ENCODE results near the gene DONSON. TPM values are rescaled to one million over a fixed set of nuclear protein-coding genes. Genes with fewer than 3 reads are reported as not detected.

Gene DONSON
- polyA plus RNA-seq, 3 donors, result 0.94 to 8.6 (median 1.5) TPM

GRCh38 chr21:33559813-33560212 is 28.7 kb downstream of the DONSON start:
- WGBS (ENCODE audit: insufficient coverage), result 100% methylated on average over 1 of the region's 10 CpGs
- Histone ChIP-seq H2AFZ (ENCODE audit: insufficient read depth, low read depth, low read length, poor library complexity, severe bottlenecking) (no peak overlapping the region), H3K9ac (ENCODE audit: insufficient read depth, low read length, poor library complexity, severe bottlenecking) (no peak overlapping the region), H3K4me3 (replicated peaks in 1 of 3; ENCODE audit: low read depth in 2 of 3, low read length in 3 of 3) (no peak overlapping the region), H3K27me3 (ENCODE audit: control insufficient read depth in 2 of 2, insufficient read depth in 2 of 2, low read length in 2 of 2) (no peaks in the 10 kb centered on the region), H3K4me2 (replicated peaks; ENCODE audit: extremely low read depth, low read length, poor library complexity, severe bottlenecking) (no peak overlapping the region), H4K20me1 (ENCODE audit: insufficient read depth, low read length) (peaks cover 99% of the 10 kb centered on the region), H3K9me3 (replicated peaks in 1 of 2; ENCODE audit: control insufficient read depth in 1 of 2, insufficient read depth in 1 of 2, low read length in 2 of 2) (no peaks in the 10 kb centered on the region), H3K4me1 (ENCODE audit: control insufficient read depth in 1 of 2, insufficient read depth in 2 of 2, low read length in 2 of 2) (no peaks in the 10 kb centered on the region), H3K79me2 (ENCODE audit: insufficient read depth, low read length) (peaks cover 91% of the 10 kb centered on the region), H3K27ac (ENCODE audit: low read depth in 1 of 2, low read length in 2 of 2) (no peak overlapping the region), H3K36me3 (replicated peaks in 1 of 2; ENCODE audit: control insufficient read depth in 1 of 2, insufficient read depth in 2 of 2, low read length in 2 of 2) (peaks cover 85 to 99% of the 10 kb centered on the region in 2 donors)
- Mint-ChIP-seq H3K27ac (no peak overlapping the region), H3K4me1 (peaks cover 5% of the 10 kb centered on the region), H3K9me3 (peaks cover 0 to 2% (median 0%) of the 10 kb centered on the region in 7 donors), H3K4me3 (no peak overlapping the region), H3K27me3 (ENCODE audit: low read depth in 3 of 3) (no peaks in the 10 kb centered on the region), H3K36me3 (peaks cover 69 to 92% of the 10 kb centered on the region in 2 donors)
- DNase-seq, result no peak
- no peak for TF ChIP-seq CTCF (IDR thresholded peaks at IDR 0.05)
- intact Hi-C loops (cut with micrococcal nuclease), result no loop called here

GRCh38 chr21:33558777-33559421 is 29.6 kb downstream of the DONSON start:
- H3K9ac ChIP-seq (ENCODE audit: insufficient read depth, low read length, poor library complexity, severe bottlenecking), result no peak overlapping the region
- intact Hi-C loops (cut with micrococcal nuclease), result no loop called here
- no peaks in the 10 kb centered on the region for H3K4me1 ChIP-seq (ENCODE audit: control insufficient read depth in 1 of 2, insufficient read depth in 2 of 2, low read length in 2 of 2)
- H3K36me3 ChIP-seq (replicated peaks in 1 of 2; ENCODE audit: control insufficient read depth in 1 of 2, insufficient read depth in 2 of 2, low read length in 2 of 2), result peaks cover 90 to 99% of the 10 kb centered on the region in 2 donors
- H3K27ac ChIP-seq (ENCODE audit: low read depth in 1 of 2, low read length in 2 of 2), result no peak overlapping the region
- TF ChIP-seq CTCF (IDR thresholded peaks at IDR 0.05), result no peak
- H3K9me3 ChIP-seq (replicated peaks in 1 of 2; ENCODE audit: control insufficient read depth in 1 of 2, insufficient read depth in 1 of 2, low read length in 2 of 2), result no peaks in the 10 kb centered on the region
- H3K27me3 Mint-ChIP-seq (ENCODE audit: low read depth in 3 of 3), result no peaks in the 10 kb centered on the region
- H4K20me1 ChIP-seq (ENCODE audit: insufficient read depth, low read length), result peaks cover 99% of the 10 kb centered on the region
- H2AFZ ChIP-seq (ENCODE audit: insufficient read depth, low read depth, low read length, poor library complexity, severe bottlenecking), result no peak overlapping the region
- H3K27me3 ChIP-seq (ENCODE audit: control insufficient read depth in 2 of 2, insufficient read depth in 2 of 2, low read length in 2 of 2), result no peaks in the 10 kb centered on the region
- peak overlapping the region in 2 of 7 donors; percentile 1 to 52 for H3K27ac Mint-ChIP-seq
- H3K79me2 ChIP-seq (ENCODE audit: insufficient read depth, low read length), result peaks cover 94% of the 10 kb centered on the region
- peaks cover 78 to 94% of the 10 kb centered on the region in 2 donors for H3K36me3 Mint-ChIP-seq
- no peak overlapping the region for H3K4me3 ChIP-seq (replicated peaks in 1 of 3; ENCODE audit: low read depth in 2 of 3, low read length in 3 of 3)
- no peak overlapping the region for H3K4me2 ChIP-seq (replicated peaks; ENCODE audit: extremely low read depth, low read length, poor library complexity, severe bottlenecking)
- peaks cover 0 to 2% (median 0%) of the 10 kb centered on the region in 7 donors for H3K9me3 Mint-ChIP-seq
- DNase-seq, result no peak
- H3K4me1 Mint-ChIP-seq, result peaks cover 7% of the 10 kb centered on the region
- H3K4me3 Mint-ChIP-seq, result no peak overlapping the region
- WGBS (ENCODE audit: insufficient coverage), result no CpG with 5 or more reads among the region's 4 CpGs

All from CD14-positive monocyte (primary cell).